ENCODE measurements around the gene BUD23.
"Not testable (repeated sequence)": the region's sequence is repeated elsewhere in the genome, so short reads cannot be mapped to it uniquely, and the experiment has no call there.

The BUD23 gene

GRCh38 chr7:73683056-73683787, at the start of gene BUD23, which contains the start of gene DNAJC30:
Gene BUD23 (plus strand): TSS chr7:73683597. CDS start chr7:73683626, 29 bp downstream.
Gene DNAJC30 (minus strand): TSS chr7:73683453. CDS start chr7:73683423, 30 bp downstream.
- peak; percentile 99 for DNase-seq (ENCODE audit: low spot score)

DNA sequence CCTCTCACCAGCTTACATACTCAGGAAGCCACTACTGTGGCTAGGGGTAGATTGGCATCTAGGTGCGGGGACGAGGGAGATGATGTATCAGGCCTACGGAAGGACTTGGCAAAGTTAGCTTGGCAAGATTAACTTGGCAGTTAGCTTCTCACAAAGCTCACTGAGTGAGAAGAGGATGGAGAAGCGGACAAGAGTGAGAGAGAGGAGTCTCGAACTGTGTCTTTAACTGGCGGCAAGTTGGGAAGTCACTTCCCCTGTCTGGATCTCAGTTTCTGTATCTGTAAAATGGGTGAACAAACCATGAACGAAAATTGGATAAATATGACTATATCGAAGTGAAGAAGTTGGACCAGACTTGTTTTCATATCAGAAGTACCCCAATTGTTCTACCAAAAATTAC, 49.6 kb upstream of the BUD23 start:
- no peak for DNase-seq (ENCODE audit: low spot score)

GRCh38 chr7:73635428-73636200, 47.8 kb upstream of the BUD23 start:
- no peak for DNase-seq (ENCODE audit: low spot score)

GRCh38 chr7:73638911-73639310, 44.5 kb upstream of the BUD23 start:
- DNase-seq (ENCODE audit: low spot score): no peak

GRCh38 chr7:73642834-73643233, 40.6 kb upstream of the BUD23 start:
- no peak for DNase-seq (ENCODE audit: low spot score)

GRCh38 chr7:73644688-73645286, 38.6 kb upstream of the BUD23 start:
- DNase-seq (ENCODE audit: low spot score): no peak

- DNase-seq (ENCODE audit: low spot score): no peak
Measured at GRCh38 chr7:73645643-73646174, 37.7 kb upstream of the BUD23 start.

GRCh38 chr7:73646785-73647724, 36.3 kb upstream of the BUD23 start:
- no peak for DNase-seq (ENCODE audit: low spot score)

DNA sequence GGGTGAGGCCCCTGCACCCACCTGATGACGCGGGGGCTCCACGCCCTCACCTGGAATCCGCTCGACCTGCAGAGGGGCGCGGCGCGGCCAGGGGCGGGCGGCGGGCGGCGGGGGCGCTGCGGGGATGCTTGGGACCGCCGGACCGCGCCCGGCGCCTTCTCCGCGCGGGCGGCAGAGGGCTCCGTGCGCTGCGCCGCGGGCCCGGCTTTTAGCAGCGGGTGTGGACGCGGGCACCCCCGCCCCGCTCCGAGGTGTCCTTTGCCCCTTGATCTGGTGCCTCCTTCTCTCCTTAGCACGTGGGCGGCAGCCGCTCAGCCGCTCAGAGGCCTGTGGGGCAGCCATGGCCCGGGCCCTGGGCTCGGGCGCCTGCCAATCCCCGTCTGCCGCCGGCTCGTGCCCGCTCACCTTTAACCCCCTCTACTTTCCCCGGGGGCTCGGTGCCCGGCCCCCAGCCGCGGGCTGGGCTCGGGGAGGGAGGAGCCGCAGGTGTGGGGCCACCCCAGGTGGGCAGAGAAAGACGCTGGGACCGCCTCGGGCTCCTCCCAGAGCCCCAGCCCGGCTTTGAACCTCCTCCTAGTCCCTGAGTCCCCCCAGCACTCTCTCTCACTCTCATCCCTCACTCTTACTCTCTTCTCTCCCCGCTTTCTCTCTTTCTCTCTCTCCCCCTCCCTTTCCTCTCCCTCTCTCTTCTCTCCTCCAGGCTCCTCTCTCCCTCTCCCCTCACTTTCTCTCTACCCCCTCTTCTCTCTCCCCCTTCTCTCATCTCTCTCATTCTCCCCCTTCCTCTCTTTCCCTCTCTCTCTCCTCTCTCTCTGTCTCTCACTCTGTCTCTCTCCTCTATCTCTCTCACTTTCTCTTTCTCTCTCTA, 35.4 kb upstream of the BUD23 start:
- DNase-seq (ENCODE audit: low spot score): peak; percentile 52

DNA sequence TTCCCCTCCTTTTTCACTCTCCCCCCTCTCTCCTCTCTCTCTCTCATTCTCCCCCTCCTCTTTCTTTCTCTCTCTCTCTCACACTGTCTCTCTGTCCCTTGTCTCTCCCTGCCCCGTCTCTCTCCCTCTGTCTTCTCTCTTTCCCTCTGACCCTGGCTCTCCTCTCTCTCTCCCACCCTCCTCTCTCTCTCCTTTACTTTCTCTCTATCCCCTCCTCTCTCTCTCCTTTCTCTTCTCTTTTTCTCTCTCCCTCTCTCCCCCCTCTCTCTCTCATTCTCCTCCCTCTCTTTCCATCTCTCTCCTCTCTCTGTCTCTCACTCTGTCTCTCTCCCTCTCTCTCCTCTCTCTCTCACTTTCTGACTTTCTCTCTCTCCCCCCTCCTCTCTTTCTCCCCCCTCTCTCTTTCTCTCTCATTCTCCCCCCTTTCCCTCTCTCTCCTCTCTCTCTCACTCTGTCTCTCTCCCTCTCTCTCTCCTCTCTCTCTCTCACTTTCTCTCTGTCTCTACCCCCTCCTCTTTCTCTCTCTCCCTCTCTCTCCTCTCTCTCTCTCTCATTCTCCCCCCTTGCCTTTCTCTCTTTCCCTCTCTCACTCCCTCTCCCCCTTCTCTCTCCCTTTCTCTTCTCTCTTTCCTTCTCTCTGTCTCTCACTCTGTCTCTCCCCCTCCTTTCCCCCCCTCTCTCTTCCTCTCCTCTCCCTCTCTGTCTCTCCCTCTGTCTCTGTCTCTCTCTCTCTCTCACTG, 34.6 kb upstream of the BUD23 start:
- no peak for DNase-seq (ENCODE audit: low spot score)

DNA sequence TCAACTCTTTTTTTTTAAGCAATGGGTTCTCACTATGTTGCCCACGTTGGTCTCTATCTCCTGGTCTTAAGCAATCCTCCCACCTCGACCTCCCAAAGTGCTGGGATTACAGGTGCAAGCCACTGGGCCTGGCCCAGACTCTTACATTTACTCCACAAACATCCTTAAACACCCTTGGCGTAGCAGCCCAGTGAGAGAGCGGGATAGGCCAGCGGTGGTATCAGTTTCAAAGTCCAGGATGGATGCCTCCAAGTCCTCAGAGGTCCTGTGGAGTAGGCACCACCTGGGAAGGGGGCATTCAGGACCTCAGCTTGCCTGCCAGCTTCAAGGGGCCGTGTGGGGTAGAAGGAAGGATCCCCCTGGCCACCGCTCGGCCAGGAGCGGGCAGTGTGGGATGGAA, 33.8 kb upstream of the BUD23 start:
- DNase-seq (ENCODE audit: low spot score): no peak

DNA sequence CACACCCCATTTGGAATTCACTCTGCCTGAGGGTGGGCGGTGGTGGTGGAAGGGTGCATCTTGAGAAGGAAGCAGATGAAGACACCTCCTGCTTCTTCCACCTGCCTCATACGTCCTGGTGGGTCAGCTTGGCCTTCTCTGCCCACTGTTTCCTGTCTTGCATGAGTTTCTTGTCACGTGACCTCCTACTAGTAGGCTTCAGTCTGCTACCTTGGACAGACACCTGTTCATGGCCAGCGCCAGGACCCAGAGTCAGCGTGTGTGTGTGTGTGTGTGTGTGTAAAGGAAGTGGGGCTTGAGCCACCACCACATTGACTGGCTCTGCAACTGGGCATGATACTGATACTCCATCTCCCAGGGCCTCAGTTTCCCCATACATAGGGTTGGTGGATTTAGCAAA, 32.9 kb upstream of the BUD23 start:
- no peak for DNase-seq (ENCODE audit: low spot score)

- no peak for DNase-seq (ENCODE audit: low spot score)
Measured at GRCh38 chr7:73652541-73652949, 30.9 kb upstream of the BUD23 start.

DNA sequence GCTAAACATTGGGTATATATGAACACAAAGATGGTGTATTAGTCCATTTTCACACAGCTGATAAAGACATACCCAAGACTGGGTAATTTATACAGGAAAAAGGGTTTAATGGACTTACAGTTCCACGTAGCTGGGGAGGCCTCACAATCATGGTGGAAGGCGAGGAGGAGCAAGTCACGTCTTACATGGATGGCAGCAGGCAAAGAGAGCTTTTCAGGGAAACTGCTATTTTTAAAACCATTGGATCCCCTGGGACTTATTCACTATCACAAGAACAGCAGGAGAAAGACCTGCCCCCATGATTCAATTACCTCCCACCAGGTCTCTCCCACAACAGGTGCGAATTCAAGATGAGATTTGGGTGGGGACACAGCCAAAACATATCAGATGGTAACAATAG, 28.1 kb upstream of the BUD23 start:
- not testable (repeated sequence) for DNase-seq (ENCODE audit: low spot score)

GRCh38 chr7:73659983-73660382, 23.4 kb upstream of the BUD23 start:
- no peak for DNase-seq (ENCODE audit: low spot score)

DNA sequence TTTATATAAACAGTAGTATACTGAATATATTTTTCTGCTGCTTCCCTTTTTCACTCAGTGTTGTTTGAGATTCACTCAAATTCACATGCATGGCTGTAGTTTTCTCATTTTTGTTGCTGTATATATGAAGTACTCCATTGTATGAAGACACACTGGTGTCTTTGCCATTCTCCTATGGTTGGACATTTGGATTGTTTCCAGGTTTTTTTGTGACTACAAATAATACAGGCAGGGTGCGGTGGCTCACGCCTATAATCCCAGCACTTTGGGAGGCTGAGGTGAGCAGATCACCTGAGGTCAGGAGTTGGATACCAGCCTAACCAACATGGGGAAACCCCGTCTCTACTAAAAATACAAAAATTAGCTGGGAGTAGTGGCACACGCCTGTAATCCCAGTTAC, 22.8 kb upstream of the BUD23 start:
- DNase-seq (ENCODE audit: low spot score): not testable (repeated sequence)

- no peak for DNase-seq (ENCODE audit: low spot score)
Measured at GRCh38 chr7:73663033-73663432, 20.4 kb upstream of the BUD23 start.

DNA sequence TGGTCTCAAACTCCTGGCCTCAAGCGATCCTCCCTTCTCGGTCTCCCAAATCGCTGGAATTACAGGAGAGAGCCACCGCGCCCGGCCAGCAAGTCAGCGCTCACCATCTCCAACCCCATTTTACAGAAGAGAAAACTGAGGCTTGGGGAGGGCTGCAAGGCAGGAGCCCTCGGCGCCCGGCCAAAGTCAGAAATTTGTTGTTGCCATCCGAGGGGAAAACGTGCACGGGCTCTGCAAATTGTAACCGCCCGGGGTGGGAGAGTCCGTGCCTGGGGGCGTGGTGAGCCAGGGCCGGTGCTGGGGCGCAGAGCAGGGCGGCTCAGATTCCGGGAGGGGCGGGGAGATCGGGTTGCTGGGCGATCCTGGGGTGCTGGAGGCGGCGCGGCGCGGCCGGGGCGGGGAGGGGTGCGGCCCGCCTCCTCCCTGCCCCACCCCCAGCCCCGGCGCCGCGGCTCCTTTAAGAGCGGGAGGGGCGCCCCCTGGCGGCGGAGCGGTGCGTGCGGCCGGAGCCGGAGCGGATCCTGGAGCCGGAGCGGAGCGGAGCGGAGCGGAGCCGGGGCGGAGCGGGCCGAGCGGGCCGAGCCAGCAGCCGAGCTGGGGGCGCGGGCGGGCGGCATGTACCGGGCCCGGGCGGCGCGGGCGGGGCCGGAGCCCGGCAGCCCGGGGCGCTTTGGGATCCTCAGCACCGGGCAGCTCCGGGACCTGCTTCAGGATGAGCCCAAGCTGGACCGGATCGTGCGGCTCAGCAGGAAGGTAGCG, 15.9 kb upstream of the BUD23 start, which contains the start of gene VPS37D:
Gene VPS37D (plus strand): TSS at position 488 of the 759 bp plus-strand sequence. CDS start 128 bp downstream, at position 616.
- DNase-seq (ENCODE audit: low spot score): peak; percentile 98
